ENCODE data around the gene SRGAP2C. TPM values are rescaled to one million over a fixed set of nuclear protein-coding genes. Genes with fewer than 3 reads are reported as not detected.
"Not testable (repeated sequence)": the region's sequence is repeated elsewhere in the genome, so short reads cannot be mapped to it uniquely, and the experiment has no call there.

The SRGAP2C gene
- total RNA-seq, 2 experiments from 2014 or later, result 26.3 to 31.0 TPM

DNA sequence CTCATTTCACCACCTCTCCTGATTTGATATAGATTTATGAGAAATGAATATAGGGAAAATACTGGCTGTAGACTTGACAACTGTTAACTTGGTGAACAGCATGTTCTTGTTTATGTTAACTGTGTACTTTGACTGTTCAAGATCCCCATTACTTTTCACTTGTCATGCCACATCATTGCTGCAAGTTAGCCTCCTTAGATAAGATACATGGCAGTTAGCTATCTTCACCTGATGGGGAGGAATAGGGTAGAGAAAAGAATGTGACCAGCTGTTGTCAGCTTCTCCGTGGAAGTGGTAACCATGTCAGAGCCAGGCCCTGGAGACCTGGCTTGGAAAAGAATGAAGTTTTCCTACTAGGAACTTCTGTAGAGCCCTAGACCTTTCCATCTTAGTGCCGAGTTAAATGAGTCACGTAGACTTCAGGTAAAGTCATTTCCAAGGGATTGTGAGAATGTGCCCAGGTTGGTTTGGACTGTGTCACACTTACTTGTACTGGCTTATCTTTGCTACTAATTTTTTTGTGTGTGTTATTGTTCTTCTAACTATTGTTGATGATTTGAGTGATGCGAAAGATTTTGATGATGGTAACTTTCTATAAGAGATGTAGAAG lies 41.6 kb downstream of the SRGAP2C start:
- H3K9me3 Mint-ChIP-seq; H3K4me3 Mint-ChIP-seq; DNase-seq; H3K27ac Mint-ChIP-seq; H3K27me3 Mint-ChIP-seq; ATAC-seq (ENCODE audit: low read depth); H3K36me3 Mint-ChIP-seq; POLR2A ChIA-PET; H3K4me1 Mint-ChIP-seq: not testable (repeated sequence)

DNA sequence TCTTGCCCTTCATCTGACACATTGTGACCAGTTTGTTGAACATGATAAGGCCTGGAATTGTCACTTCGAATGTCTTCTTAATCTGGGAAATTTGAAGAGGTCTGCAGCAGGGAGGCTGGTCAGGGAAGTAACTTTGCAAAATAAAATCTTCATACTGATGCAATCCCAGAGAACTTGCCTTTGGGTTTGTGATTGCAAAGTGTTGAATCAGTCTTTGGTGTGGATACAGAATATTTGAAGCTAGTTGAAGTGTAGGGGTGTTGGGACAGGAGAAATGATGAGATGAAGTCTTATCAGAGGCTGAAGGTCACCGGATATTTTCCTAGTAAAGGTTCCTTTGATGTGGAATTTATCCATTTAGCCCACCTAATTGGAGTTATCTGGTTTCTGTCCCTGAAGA lies 42.1 kb downstream of the SRGAP2C start:
- POLR2A ChIA-PET; H3K4me1 Mint-ChIP-seq; ATAC-seq (ENCODE audit: low read depth); H3K9me3 Mint-ChIP-seq; H3K36me3 Mint-ChIP-seq; H3K27ac Mint-ChIP-seq; DNase-seq; H3K4me3 Mint-ChIP-seq; H3K27me3 Mint-ChIP-seq: not testable (repeated sequence)

DNA sequence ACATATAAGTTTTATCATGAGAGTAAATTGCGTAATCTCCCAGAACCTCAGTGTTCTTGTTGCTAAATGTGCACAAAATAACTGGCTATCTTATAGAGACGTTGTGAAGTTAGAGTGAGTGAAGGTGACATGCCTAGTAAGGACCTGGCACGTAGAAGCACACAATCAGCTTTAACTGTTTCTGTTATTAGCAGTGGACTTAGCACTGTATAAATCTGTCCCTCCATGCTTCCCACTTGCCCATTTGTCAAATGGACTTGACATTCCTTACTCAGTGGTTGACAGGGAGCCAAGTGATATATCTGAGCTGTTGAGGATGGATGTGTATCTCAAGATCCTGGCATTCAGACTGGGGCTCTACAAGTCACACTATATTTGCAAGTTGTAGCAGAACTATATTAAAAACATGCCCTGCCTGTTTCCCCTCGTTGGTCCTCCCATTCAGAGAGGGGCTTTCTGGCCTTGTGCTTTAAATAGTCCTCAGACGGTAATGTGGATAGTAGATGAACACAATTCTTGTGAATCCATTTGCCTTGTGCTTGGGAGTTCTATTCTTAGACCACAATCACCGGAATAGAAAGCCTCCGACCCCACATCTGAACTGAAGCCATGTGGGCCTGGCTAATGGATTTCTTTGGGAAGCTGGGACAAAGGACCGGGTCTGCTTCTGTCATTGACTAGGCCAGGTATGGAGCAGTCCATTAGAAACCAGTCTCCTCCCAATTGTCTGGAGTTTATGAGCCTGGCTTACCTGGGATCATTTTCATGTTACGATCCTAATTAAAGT lies 43.0 kb downstream of the SRGAP2C start:
- H3K4me3 Mint-ChIP-seq; H3K36me3 Mint-ChIP-seq; H3K27ac Mint-ChIP-seq; POLR2A ChIA-PET; H3K4me1 Mint-ChIP-seq; DNase-seq; ATAC-seq (ENCODE audit: low read depth); H3K27me3 Mint-ChIP-seq; H3K9me3 Mint-ChIP-seq: not testable (repeated sequence)

DNA sequence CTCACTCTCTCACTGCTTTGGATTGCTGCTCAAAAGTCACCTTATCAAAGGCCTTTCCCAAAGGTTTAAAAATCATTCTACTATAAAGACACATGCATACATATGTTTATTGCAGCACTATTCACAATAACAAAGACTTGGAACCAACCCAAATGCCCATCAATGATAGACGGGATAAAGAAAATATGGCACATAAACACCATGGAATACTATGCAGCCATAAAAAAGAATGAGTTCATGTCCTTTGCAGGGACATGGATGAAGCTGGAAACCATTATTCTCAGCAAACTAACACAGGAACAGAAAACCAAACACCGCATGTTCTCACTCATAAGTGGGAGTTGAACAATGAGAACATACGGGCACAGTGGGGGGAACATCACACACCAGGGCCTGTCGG lies 45.9 kb downstream of the SRGAP2C start:
- H3K4me1 Mint-ChIP-seq; H3K36me3 Mint-ChIP-seq; ATAC-seq (ENCODE audit: low read depth); H3K4me3 Mint-ChIP-seq; H3K9me3 Mint-ChIP-seq; H3K27me3 Mint-ChIP-seq; POLR2A ChIA-PET; DNase-seq; H3K27ac Mint-ChIP-seq: not testable (repeated sequence)

DNA sequence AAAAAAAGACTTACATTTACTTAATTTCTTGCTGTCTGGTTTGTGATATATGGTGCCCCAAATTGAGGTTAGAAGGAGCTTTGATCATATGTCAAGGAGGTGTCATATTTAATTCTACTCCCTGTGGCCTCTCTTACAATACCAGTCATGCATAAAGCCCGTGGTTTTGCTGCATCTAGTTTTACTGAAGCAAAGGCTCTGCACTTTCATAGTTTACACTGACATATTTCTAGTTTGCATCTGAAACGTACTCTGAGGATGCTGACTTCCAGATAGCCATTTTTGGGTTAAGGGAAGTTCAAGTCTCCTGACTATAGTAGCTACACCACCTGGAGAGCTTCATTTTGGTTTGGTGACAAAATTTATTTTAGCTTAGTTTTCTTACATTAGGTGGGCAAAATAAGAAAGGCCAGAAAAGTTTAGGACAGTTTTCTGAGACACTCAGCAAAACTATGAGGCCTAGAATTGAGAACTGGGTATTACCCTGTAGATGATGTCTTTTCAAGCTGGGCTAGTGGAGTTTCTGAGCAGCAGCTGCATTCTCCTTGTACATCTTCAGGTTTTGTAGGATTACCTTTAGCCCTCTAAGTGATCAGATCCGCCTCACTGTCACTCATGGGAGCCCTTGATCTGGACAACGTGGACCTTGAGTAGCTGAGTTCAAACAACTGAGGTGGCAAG lies 47.8 kb downstream of the SRGAP2C start:
- H3K27ac Mint-ChIP-seq, POLR2A ChIA-PET: not testable (repeated sequence)
- ATAC-seq (ENCODE audit: low read depth), result peak; percentile 54

DNA sequence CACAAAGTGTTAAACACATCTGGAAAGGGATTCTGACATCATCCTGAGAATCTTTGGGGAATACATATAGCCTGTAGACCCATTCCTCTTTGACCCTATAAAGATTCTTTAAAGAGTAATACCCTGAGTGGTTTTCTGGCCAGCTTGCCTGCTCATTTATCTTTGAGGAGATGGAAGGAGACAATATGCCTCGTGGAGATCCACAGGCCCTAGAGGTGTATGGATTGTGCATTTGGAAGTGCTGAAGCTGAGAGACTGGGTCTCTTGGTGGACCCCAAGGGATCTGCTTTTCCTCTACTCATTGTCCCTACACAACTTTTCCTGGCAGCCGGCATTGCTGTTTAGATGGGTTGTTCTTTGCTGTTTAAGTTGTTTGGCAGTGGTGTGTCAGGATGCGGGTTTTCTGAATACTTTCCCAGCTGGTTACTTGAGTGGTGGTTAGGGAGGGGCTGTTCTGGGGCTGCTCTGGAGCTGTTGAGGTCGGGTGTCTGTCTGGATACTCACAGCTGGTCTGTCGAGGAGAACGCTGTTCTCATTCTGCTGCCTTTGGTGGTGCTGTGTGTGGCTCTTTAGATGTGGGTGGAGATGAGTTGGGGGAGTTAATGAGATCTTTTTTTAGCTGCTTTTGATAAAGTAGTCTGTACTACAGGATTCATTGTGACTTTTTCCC lies 49.5 kb downstream of the SRGAP2C start:
- POLR2A ChIA-PET; H3K9me3 Mint-ChIP-seq; H3K4me3 Mint-ChIP-seq; H3K27ac Mint-ChIP-seq; H3K36me3 Mint-ChIP-seq; H3K4me1 Mint-ChIP-seq; DNase-seq; H3K27me3 Mint-ChIP-seq; ATAC-seq (ENCODE audit: low read depth): not testable (repeated sequence)

More for the DNA sequence above, 47.8 kb downstream of the SRGAP2C start:
- H3K36me3 Mint-ChIP-seq, H3K27me3 Mint-ChIP-seq, H3K9me3 Mint-ChIP-seq, H3K4me1 Mint-ChIP-seq, DNase-seq, H3K4me3 Mint-ChIP-seq: not testable (repeated sequence)

DNA sequence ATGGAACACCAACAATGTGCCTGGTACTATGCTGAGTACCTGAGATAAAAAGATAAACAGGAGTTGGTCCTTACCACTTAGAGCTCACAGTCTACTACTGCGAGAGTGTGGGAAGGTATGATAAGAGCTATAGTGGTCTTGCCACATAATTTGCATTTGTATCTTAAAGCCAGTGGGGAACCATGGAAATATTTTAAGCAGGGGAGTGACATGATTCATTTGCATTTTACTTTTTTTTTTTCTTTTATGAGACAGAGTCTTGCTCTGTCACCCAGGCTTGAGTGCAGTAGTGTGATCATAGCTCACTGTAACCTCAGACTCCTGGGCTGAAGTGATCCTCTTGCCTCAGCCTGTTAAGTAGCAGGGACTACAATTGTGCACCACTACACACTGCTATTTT lies 53.6 kb downstream of the SRGAP2C start:
- H3K4me1 Mint-ChIP-seq, POLR2A ChIA-PET, DNase-seq, H3K9me3 Mint-ChIP-seq, H3K27me3 Mint-ChIP-seq, H3K36me3 Mint-ChIP-seq, H3K27ac Mint-ChIP-seq, H3K4me3 Mint-ChIP-seq: not testable (repeated sequence)
- ATAC-seq (ENCODE audit: low read depth), result peak; percentile 30

DNA sequence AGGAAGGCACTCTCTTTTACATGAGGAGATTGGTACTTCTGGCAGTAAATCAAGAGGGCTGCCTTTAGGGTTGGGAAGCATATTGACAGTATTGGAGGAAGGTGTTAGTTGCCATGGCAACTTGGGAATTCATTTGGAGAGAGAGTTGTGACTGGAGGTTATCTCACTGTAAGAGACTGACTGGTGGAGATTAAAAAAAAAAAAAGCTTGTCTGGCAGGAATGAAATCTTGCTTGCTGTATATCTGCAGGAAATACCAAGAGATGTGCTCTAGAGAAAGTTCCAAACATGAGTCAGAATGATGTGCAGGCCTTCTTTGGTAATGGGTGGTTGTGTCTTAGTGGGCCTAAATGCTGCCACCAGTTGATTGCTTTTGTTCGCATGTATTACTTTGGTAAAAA lies 59.1 kb downstream of the SRGAP2C start:
- H3K27me3 Mint-ChIP-seq; POLR2A ChIA-PET; H3K9me3 Mint-ChIP-seq; ATAC-seq (ENCODE audit: low read depth); DNase-seq; H3K4me3 Mint-ChIP-seq; H3K36me3 Mint-ChIP-seq; H3K27ac Mint-ChIP-seq; H3K4me1 Mint-ChIP-seq: not testable (repeated sequence)

DNA sequence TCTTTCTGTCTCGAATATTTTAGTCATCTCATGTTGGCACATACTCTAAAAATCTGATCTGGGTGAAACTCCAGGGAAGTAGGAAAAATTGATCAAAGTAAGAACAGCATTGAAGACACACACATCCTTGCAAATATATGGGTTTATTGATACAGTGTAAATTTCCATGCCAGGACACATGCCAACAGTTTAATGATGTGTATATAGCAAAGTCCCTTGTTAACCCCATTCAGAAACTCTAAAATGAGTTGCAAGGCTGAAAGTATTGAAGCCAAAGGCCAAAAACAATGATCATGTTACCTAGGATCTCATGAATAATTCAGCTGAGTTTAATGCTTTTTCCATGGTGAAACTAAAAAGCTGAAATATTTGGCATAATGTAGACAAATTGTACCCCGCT lies 61.6 kb downstream of the SRGAP2C start:
- H3K4me1 Mint-ChIP-seq; H3K27me3 Mint-ChIP-seq; H3K27ac Mint-ChIP-seq; H3K36me3 Mint-ChIP-seq; ATAC-seq (ENCODE audit: low read depth); H3K4me3 Mint-ChIP-seq; DNase-seq; H3K9me3 Mint-ChIP-seq; POLR2A ChIA-PET: not testable (repeated sequence)

DNA sequence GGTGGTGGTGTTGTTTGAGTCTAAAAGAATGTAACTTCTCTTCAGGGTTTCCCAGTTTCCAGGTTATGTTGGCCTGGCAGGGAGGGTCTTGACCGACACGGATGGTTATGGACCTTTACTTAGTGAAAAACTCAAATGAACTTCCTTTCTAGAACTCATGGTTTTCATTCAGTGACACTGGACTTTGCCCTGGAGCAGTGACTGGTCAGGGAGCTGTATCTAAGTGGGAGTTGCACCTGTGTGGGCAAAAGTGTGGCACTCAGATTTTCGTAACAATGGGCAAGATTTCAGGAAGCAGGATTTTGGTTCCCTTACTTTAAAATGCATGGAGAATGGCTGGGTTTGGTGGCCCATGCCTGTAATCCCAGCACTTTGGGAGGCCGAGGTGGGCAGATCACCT lies 67.9 kb downstream of the SRGAP2C start:
- POLR2A ChIA-PET; H3K4me1 Mint-ChIP-seq; H3K9me3 Mint-ChIP-seq; DNase-seq; H3K4me3 Mint-ChIP-seq; H3K36me3 Mint-ChIP-seq; H3K27me3 Mint-ChIP-seq; ATAC-seq (ENCODE audit: low read depth); H3K27ac Mint-ChIP-seq: not testable (repeated sequence)

DNA sequence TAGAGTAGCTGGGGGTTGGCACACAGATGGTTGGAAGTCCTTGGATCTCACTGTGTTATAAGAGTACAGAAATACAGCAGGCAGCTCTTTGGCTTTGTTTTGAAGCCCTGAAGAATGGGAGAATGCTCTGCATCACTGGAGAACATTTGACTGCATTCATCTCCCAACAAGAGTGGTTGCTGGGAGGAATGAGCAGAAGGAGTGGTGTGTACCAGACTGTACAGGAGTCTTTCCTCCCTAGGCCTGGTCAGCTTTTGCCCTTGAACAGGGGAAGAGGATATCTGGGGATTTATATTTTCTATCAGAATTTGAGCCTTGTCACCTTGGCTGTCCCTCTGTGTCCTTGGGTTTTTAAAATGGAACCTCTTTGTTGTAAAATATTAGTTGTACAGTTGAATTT lies 69.8 kb downstream of the SRGAP2C start:
- DNase-seq; H3K9me3 Mint-ChIP-seq; H3K27ac Mint-ChIP-seq; H3K36me3 Mint-ChIP-seq; H3K27me3 Mint-ChIP-seq; H3K4me1 Mint-ChIP-seq; ATAC-seq (ENCODE audit: low read depth); H3K4me3 Mint-ChIP-seq; POLR2A ChIA-PET: not testable (repeated sequence)

DNA sequence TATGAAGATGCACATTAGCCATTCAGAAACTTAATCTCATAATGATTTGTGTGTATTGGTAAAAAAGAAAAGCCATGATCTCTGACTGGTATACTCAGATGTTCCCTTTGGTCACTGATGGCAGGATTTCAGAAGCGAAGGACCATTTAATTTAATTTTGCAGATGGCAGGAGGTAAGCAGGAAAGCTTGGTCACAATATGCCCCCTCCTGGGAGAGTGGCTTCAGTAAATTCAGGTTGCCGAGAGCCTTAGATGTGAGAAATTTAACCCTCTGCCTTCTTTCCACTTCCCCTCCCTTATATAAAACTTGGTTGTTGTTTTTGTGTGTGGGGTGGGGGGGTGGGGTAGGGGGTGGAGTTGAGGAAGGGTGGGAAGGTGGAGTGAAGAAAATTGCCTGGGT lies 72.9 kb downstream of the SRGAP2C start:
- DNase-seq, H3K36me3 Mint-ChIP-seq: not testable (repeated sequence)

DNA sequence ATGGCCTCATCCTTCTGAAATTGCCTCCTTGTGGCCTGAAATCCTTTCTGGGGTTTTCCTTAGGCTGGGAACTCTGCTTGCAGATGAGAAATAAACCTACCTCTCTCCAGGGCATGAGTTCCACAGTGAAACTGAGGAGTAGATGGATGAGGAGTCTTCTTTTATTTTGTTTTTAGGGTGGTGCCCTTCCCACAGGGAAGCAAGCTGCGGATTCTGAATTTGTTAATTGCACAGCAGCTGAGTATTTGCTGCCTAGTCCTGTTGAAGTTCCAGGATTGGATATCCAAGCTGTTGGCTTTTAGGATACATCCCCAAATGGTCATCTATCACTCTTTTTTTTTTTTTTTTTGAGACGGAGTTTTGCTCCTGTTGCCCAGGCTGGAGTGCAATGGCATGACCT lies 73.4 kb downstream of the SRGAP2C start:
- H3K4me3 Mint-ChIP-seq; H3K9me3 Mint-ChIP-seq; ATAC-seq (ENCODE audit: low read depth); H3K36me3 Mint-ChIP-seq; H3K27me3 Mint-ChIP-seq; POLR2A ChIA-PET; H3K27ac Mint-ChIP-seq; H3K4me1 Mint-ChIP-seq; DNase-seq: not testable (repeated sequence)

More for the DNA sequence above, 72.9 kb downstream of the SRGAP2C start:
- H3K27me3 Mint-ChIP-seq; ATAC-seq (ENCODE audit: low read depth); H3K4me1 Mint-ChIP-seq; H3K4me3 Mint-ChIP-seq; POLR2A ChIA-PET; H3K27ac Mint-ChIP-seq; H3K9me3 Mint-ChIP-seq: not testable (repeated sequence)

DNA sequence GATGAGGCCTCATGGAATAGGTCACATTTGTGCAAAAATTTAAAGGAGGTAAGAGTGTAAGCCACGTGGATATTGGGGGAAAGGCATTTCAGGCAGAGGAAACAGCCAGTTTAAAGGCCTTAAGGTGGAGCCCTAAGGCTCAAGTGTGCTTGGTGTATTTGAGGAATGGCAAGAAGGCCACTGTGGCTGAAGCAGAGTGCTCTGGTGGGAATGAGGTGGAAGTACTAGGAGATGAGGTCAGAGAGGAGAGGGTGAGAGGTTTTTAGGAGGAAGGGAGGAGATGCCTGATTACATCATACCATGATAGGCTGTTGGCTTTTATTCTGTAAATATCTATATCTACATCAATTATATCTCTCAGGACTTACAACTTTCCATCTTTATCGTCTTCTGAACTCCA lies 75.4 kb downstream of the SRGAP2C start:
- H3K27ac Mint-ChIP-seq; H3K4me3 Mint-ChIP-seq; H3K27me3 Mint-ChIP-seq; H3K36me3 Mint-ChIP-seq; DNase-seq; H3K9me3 Mint-ChIP-seq; POLR2A ChIA-PET; ATAC-seq (ENCODE audit: low read depth); H3K4me1 Mint-ChIP-seq: not testable (repeated sequence)

Measured in activated naive CD8-positive, alpha-beta T cell treated with anti-CD3 and anti-CD28 coated beads, Interleukin-2, amount 10 ng/mL, durations not matched to agents 7 days and 5 days (primary cell).